IPS-15b (cell line): ENCODE measurements around the gene TMEM89.

Experiments used
- H3K27me3 ChIP-seq: one replicate; pipeline ENCODE4 v1.6.1; 2013; ENCODE audit warnings: low read length; ENCODE audit not compliant: control insufficient read depth, insufficient read depth
- H3K36me3 ChIP-seq: one replicate; pipeline ENCODE4 v1.6.1; 2013; ENCODE audit warnings: low read length; ENCODE audit not compliant: control insufficient read depth, insufficient read depth
- H3K4me1 ChIP-seq: one replicate; pipeline ENCODE4 v1.6.1; 2013; ENCODE audit warnings: mild to moderate bottlenecking, low read length; ENCODE audit not compliant: control insufficient read depth, insufficient read depth
- H3K4me3 ChIP-seq: one replicate; pipeline ENCODE4 v1.5.1; 2013; ENCODE audit warnings: low read depth, low read length
- H3K9ac ChIP-seq: one replicate; pipeline ENCODE4 v1.6.1; 2013; ENCODE audit warnings: low read depth, mild to moderate bottlenecking, low read length
- H3K9me3 ChIP-seq: one replicate; pipeline ENCODE4 v1.6.1; 2013; ENCODE audit warnings: mild to moderate bottlenecking, low read length; ENCODE audit not compliant: control insufficient read depth, insufficient read depth

The TMEM89 gene

DNA sequence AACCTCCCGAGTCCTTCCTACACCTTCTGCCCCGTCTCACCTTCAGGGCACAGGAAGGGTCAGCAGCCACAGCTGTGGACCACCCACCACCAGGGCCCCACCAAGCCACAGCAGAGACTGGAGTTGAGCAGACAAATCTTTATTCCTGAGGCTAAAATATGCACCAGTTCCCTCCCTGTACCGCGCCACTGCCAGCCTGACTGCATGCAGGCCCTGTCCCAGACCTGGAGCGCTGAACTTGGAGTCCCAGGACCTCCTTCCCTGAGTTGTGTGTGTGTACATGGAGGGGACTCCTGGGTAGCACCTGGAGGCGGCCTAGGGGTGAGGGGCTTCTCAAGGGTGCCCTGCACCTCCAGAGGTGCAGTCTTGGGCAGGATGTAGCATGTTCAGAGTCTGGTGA lies 4.0 kb upstream of the TMEM89 start:
- Histone ChIP-seq H3K4me1 (no peaks in the 10 kb centered on the region), H3K27me3 (no peaks in the 10 kb centered on the region), H3K9me3 (no peaks in the 10 kb centered on the region), H3K36me3 (peaks cover 50% of the 10 kb centered on the region), H3K4me3 (no peak overlapping the region), H3K9ac (no peak overlapping the region)

DNA sequence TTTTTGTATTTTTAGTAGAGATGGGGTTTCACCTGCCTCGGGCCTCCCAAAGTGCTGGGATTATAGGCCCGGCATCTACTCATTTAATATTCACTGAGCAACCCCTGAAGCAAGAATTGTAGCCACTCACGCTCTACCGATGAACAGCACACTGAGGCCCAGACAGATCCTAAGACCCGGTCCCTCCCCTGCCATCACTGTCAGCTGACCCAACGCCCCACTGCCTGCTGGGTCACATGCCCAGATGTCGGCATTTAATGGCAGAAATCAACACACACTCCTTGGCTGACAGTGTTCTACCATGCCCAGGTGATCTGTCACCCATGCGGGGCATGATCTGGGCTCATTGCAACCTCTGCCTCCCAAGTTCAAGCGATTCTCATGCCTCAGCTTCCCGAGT lies 3.2 kb upstream of the TMEM89 start:
- Histone ChIP-seq H3K4me1 (no peaks in the 10 kb centered on the region), H3K27me3 (no peaks in the 10 kb centered on the region), H3K9ac (no peak overlapping the region), H3K9me3 (no peaks in the 10 kb centered on the region), H3K4me3 (no peak overlapping the region), H3K36me3 (peaks cover 47% of the 10 kb centered on the region)

GRCh38 chr3:48623851-48624547 lies 2.4 kb upstream of the TMEM89 start:
- no peak overlapping the region for H3K9ac ChIP-seq
- no peaks in the 10 kb centered on the region for H3K27me3 ChIP-seq
- no peaks in the 10 kb centered on the region for H3K9me3 ChIP-seq
- no peak overlapping the region for H3K4me3 ChIP-seq
- peaks cover 42% of the 10 kb centered on the region for H3K36me3 ChIP-seq
- no peaks in the 10 kb centered on the region for H3K4me1 ChIP-seq

DNA sequence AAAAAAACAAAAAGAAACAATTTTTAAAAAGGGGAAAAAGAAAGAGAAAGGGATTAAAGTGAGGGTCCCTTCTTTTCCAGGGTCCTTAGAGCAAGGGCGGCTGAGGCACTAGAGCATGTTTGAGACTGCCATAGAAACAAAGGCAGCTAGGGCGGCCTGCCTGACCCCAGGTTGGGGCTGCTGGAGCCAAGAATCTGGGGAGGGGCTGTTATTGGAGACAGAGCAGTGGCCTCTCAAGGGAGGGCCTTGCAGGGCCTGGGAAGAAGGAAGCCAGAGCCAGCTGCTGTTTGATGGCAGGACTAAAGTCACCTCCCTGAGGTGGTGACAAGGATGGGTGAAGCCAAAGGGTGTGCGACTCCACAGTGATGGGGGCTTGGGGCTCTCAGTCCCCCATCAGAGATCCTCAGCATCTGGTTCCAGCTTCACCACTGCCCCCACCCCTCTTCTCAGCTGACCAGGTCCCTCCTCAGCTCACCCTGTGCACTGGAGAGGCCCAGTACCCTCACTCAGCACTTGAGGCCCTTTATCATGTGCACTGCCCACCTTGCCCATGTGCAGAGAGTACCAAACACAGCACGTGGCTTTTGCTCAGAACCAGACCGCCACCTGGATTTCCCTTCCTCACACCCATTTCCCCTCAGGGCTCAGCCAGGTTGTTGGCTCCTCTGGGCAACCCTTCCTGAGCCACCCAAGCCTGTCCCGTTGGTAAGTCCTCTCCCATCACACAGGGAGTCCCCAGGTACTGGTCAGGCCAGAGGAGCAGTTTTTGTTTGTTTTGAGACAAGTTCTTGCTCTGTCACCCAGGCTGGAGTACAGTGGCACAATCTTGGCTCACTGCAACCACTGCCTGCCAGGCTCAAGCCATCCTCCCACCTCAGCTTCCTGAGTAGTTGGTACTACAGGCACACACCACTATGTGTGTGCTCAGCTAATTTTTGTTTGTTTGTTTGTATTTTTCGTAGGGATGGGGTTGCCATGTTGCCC lies 1.7 kb downstream of the TMEM89 start:
- Histone ChIP-seq H3K9ac (no peak overlapping the region), H3K4me3 (no peak overlapping the region), H3K36me3 (peaks cover 4% of the 10 kb centered on the region), H3K27me3 (no peaks in the 10 kb centered on the region), H3K9me3 (peaks cover 10% of the 10 kb centered on the region), H3K4me1 (no peaks in the 10 kb centered on the region)

GRCh38 chr3:48617559-48617958 lies 4.0 kb downstream of the TMEM89 start:
- Histone ChIP-seq H3K27me3 (no peaks in the 10 kb centered on the region), H3K4me1 (no peaks in the 10 kb centered on the region), H3K9me3 (peaks cover 10% of the 10 kb centered on the region)

GRCh38 chr3:48614044-48614443 lies 7.5 kb downstream of the TMEM89 start:
- Histone ChIP-seq H3K4me3 (no peak overlapping the region), H3K9ac (no peak overlapping the region), H3K36me3 (no peaks in the 10 kb centered on the region), H3K9me3 (peaks cover 10% of the 10 kb centered on the region), H3K4me1 (no peaks in the 10 kb centered on the region), H3K27me3 (no peaks in the 10 kb centered on the region)

More at GRCh38 chr3:48617559-48617958, 4.0 kb downstream of the TMEM89 start:
- H3K36me3 ChIP-seq = peaks cover 4% of the 10 kb centered on the region
- no peak overlapping the region for H3K4me3 ChIP-seq
- no peak overlapping the region for H3K9ac ChIP-seq

DNA sequence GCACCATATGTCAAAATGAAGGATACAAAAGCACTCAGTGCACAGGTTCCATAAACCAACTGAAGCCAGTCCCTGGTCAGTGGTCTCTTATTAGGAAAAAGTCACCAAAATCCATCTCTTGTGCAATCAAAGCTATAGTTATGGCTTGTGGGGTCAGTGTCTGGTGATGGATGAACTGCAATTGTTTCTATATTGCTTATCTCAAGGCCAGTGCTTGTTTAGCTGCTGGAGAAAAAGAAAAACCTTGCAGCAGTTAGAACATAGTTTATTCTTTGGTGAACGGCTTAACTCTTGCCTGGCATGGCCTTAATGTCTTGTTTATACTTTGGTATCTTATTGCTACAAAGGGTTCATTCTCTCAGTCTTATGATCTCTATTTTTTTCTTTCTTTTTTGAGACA lies 9.3 kb downstream of the TMEM89 start:
- H3K27me3 ChIP-seq = no peaks in the 10 kb centered on the region
- H3K36me3 ChIP-seq = peaks cover 5% of the 10 kb centered on the region
- no peak overlapping the region for H3K4me3 ChIP-seq
- peaks cover under 1% of the 10 kb centered on the region for H3K9me3 ChIP-seq
- H3K4me1 ChIP-seq = no peaks in the 10 kb centered on the region
- no peak overlapping the region for H3K9ac ChIP-seq

DNA sequence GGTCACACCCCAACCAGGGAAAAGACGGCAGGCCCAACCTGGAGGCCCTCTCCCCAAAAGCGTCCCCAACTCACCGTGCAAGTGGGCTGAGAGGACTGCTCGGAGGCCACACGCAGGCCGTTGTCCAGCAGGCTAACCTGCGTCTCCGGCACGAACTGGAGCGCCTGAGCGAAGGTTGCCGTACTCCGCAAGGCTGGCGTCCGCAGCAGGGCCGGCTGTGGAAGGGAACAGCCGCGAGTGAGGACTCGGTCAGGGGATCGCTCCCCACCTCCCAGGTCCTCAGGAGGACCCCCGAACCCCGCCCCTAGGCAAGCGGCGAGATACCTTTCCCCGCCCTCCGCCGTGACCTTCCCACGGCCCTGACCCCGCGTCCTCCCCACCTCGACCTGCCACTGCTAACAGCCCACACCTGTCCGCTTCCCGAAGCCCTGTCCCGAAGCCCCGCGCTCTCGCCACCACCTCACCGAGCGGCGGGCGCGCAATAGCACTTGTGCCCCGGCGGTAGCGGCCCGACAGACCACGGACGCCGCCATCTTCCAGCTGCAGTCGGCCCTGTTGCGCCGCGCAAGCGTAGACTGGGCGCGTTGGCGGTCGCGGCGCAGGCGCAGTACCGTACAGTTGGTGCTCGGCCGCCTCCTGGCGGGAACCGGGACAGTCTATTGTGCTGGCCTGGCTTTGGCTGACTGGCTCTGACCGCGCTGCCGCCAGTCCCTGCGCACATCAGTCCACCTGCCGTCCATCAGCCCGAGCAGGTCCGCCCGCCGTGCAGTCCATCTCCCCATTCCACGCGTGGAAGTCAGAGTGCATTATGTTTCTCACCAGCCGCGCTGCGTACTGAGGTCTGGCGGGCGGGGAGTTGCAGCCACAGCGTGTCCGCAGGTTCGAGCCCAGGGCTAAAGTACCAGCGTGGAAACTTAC lies 12.2 kb downstream of the TMEM89 start, which contains the start of gene UQCRC1:
Gene UQCRC1, minus strand, starts transcription at position 559 of the 918 bp plus-strand sequence. Its CDS starts 26 bp downstream, at position 533.
- H3K27me3 ChIP-seq = no peaks in the 10 kb centered on the region
- H3K4me3 ChIP-seq = peak within 1 kb of the TSS; percentile 98
- H3K9ac ChIP-seq = peak within 1 kb of the TSS; percentile 89
- peaks cover 23% of the 10 kb centered on the region for H3K36me3 ChIP-seq
- H3K4me1 ChIP-seq = no peaks in the 10 kb centered on the region
- H3K9me3 ChIP-seq = no peaks in the 10 kb centered on the region

- Histone ChIP-seq H3K36me3 (peaks cover 42% of the 10 kb centered on the region), H3K4me1 (no peaks in the 10 kb centered on the region), H3K9me3 (no peaks in the 10 kb centered on the region), H3K27me3 (no peaks in the 10 kb centered on the region), H3K9ac (no peak overlapping the region), H3K4me3 (no peak overlapping the region)
These were observed 14.1 kb downstream of the TMEM89 start for GRCh38 chr3:48607519-48607918.

GRCh38 chr3:48601622-48601994 lies 20.0 kb downstream of the TMEM89 start:
- H3K4me3 ChIP-seq = no peak overlapping the region
- H3K36me3 ChIP-seq = peaks cover 85% of the 10 kb centered on the region
- no peaks in the 10 kb centered on the region for H3K27me3 ChIP-seq
- H3K9me3 ChIP-seq = no peaks in the 10 kb centered on the region
- no peak overlapping the region for H3K9ac ChIP-seq
- no peaks in the 10 kb centered on the region for H3K4me1 ChIP-seq
